CD4-positive, alpha-beta T cell treated with Interleukin-17A for 4 hours (primary cell): ENCODE data around the gene MUC5B.
"Not testable (repeated sequence)": the region's sequence is repeated elsewhere in the genome, so short reads cannot be mapped to it uniquely, and the experiment has no call there.

Experiments
- DNase-seq: peaks from one replicate; pipeline ENCODE4 v3.0.0-alpha.2; 2020; ENCODE audit warnings: mixed read lengths

Gene MUC5B

GRCh38 chr11:1191786-1192470 lies 30.9 kb upstream of the MUC5B start:
- DNase-seq, result not testable (repeated sequence)

DNA sequence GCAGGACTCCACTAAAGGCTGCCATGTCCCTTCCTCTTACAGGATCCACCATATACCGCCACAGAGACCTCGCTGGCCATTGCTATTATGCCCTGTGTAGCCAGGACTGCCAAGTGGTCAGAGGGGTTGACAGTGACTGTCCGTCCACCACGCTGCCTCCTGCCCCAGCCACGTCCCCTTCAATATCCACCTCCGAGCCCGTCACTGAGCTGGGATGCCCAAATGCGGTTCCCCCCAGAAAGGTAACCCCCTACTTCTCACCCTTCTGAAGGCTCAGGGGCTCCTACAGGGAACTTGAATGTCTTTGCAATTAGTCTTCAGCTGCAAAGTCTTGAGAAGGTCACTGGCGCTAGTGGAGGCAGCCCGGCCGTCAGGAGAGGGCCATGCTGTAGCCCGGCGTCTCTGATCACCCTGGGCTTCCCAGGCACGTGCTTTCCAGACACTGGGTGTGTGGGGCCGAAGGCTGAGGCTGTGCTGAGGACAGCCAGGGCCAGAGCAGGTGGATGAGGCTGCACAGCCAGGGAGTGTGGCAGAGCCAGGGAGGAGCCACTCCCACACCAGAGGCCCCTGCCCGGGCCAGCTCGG lies 30.0 kb upstream of the MUC5B start:
- DNase-seq, result no peak

DNA sequence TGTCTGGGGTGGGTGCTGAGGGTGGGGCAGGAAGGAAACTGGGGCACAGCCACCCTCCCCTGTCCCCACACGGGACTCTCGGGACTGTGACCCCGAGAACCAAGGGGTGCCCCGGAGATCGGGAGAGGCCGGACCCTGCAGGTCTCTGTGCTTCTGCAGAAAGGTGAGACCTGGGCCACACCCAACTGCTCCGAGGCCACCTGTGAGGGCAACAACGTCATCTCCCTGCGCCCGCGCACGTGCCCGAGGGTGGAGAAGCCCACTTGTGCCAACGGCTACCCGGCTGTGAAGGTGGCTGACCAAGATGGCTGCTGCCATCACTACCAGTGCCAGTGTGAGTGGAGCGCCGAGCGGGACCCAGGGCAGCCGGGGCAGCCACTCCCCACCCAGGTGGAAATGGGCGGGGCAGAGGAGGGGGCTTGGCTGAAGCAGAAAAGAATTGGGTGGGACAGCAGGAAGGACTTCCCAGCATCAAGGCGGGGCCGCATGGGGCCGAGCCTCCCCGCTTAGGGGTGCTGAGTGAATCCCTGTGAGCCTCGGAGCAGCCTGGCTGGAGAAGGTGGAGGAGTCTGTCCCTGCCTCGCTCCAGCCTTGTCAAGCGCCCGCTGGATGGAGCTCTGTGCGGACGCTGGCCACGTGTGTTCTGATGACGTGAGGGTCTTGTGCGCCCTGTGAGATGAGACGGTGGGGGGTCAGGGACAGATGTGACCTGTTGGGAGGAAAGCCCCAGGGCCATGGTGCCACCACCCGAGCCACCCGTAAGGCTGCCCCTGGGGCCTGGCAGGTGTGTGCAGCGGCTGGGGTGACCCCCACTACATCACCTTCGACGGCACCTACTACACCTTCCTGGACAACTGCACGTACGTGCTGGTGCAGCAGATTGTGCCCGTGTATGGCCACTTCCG lies 29.3 kb upstream of the MUC5B start:
- no peak for DNase-seq

- no peak for DNase-seq
Observed at GRCh38 chr11:1194231-1194976, 28.5 kb upstream of the MUC5B start.

DNA sequence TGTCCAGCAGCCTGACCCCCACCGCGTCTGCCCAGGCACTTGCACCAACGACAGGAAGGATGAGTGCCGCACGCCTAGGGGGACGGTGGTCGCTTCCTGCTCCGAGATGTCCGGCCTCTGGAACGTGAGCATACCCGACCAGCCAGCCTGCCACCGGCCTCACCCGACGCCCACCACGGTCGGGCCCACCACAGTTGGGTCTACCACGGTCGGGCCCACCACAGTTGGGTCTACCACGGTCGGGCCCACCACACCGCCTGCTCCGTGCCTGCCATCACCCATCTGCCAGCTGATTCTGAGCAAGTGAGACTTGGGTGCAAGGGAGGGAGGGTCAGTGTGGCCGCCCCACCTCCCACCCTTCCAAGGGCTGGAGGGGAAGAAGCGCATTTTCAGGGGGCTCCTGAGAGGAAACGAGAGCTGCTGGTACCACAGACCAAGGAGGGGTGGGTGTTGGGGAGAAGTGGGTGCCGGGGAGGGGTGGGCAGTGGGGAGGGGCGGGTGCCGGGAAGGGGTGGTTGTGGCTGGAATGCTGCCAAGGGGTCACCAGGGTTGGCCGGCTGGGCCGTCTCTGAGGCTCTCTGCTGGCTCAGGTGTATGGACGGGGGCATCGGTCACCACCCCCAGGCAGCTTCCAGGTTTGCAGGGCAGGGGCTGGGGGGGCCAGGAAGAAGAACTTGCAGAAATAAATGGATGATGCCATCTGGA lies 27.7 kb upstream of the MUC5B start:
- DNase-seq, result no peak

DNA sequence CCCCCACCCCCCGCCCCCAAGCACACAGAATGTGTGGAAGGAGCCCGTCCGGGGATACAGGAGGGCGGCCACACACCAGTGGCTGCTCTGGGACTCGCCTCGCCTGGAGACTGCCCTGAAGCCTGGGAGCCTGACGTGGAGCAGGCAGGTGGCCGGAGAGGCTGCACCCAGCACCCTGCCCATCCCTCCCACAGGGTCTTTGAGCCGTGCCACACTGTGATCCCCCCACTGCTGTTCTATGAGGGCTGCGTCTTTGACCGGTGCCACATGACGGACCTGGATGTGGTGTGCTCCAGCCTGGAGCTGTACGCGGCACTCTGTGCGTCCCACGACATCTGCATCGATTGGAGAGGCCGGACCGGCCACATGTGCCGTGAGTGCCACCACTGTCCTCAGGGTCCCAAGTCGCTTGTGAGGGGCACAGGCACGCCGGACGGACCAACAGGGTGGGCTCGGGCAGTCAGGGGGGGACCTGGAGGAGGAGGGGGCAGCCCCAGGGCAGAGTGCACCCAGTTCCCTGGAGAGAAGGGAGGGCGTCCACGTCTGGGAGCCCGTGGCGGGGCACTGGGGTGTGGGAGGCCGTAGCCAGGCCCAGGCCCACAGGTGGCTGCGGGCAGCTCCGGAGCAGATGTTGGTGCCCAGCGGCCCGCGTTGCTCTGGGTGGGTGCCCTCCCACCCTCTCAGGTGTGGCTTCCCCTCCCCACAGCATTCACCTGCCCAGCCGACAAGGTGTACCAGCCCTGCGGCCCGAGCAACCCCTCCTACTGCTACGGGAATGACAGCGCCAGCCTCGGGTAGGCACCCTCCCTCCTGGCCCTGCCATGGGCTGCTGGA lies 27.0 kb upstream of the MUC5B start:
- no peak for DNase-seq

- DNase-seq, result no peak
Observed at GRCh38 chr11:1196516-1197391, 26.1 kb upstream of the MUC5B start.

GRCh38 chr11:1197431-1197885 lies 25.4 kb upstream of the MUC5B start:
- DNase-seq, result no peak

DNA sequence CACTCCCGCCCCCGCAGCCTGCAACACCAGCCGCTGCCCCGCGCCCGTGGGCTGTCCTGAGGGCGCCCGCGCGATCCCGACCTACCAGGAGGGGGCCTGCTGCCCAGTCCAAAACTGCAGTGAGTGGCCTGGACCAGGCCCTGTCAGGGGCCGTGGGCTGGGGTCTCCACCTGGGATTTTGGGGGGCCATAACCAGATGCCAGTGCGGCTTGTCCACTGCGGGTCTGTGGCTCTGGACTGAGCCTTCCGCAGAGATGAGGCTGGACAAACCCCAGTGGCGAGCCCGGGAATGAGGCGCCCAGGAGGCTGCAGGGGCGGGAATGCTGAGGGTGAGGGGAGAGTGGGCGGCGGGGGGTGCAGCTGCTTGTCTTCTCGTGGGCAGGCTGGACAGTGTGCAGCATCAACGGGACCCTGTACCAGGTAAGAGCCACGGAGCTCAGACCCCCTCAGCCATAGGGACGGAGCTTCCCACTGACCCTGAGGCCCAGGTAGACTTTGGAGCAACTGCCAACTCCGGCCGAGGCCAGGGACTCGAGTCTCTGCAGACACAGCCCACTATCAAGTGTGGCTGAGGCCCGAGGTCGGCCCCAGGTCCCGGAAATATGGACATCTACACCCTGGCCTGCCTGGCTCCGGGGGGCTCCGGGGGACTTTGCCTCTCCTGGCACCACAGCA lies 24.8 kb upstream of the MUC5B start:
- no peak for DNase-seq

GRCh38 chr11:1198561-1199240 lies 24.2 kb upstream of the MUC5B start:
- peak; percentile 1 for DNase-seq

- no peak for DNase-seq
Observed at GRCh38 chr11:1199241-1199750, 23.6 kb upstream of the MUC5B start.

DNA sequence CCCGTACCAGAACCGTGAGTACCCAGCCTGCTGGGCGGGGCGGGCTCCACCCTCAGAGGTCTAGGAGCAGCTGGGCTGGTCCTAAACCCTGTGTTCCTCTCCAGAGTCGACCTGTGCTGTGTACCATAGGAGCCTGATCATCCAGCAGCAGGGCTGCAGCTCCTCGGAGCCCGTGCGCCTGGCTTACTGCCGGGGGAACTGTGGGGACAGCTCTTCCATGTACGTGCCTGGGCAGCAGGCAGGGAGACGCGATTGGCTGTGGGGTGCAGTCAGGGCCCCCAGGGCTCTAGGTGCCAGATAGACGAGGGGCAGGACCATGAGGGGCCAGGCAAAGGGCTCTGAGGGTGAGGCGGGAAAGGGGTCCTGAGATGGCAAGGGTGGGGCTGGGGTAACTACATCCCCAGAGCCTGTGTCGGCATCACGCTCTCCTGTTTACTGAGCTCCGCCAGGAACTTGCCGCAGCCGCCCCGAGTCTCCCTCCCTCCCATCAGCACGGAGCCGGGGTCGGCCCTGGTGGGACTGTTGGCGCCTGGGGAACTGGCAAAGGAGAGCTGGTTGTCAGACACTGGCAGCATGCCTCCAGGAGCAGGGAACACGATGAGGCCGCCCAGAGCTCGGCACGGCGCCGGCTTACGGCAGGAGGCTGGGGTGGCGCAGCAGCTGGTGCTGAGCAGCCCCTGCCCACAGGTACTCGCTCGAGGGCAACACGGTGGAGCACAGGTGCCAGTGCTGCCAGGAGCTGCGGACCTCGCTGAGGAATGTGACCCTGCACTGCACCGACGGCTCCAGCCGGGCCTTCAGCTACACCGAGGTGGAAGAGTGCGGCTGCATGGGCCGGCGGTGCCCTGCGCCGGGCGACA lies 22.9 kb upstream of the MUC5B start:
- DNase-seq, result peak; percentile 0

GRCh38 chr11:1200611-1201191 lies 22.2 kb upstream of the MUC5B start:
- DNase-seq, result no peak

GRCh38 chr11:1201395-1202153 lies 21.3 kb upstream of the MUC5B start:
- DNase-seq, result no peak

DNA sequence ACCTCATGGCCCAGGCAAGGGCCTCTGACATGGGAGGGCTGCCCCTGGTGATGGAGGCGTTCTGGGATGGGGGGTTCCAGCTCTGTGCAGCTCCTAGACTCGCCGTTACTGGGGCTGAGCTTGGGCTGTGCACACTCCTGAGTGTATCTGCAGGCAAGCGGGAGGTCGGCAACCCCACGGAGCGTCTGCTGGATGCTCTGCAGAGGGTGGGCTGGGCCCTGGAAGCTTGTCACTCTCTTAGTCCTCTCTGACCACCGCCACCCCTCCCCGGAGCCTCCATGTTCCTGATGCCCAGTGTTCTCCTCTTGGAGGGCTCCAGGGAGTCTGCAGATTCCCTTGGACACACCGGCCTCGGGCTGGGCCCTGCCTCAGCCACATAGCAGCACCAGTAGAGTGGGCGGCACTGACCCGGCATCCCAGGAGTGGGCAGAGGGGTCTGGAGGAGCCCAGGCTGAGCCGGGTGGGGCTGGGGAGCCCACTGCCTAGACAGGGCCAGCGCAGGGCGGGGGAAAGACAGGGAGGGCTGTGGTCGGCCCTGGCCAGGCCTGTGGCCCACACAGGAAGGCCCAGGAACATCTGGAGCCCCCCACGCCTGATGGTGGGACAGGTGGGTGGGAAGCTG lies 20.6 kb upstream of the MUC5B start:
- peak; percentile 2 for DNase-seq
